H9 (cell line): ENCODE data around the gene PDPN. TPM values are rescaled to one million over a fixed set of nuclear protein-coding genes. Genes with fewer than 3 reads are reported as not detected.

ENCODE experiments used
- DNase-seq: peaks from one replicate; pipeline ENCODE4 v3.0.0-alpha.2; 2017
- H2AFZ ChIP-seq: one replicate; pipeline ENCODE4 v1.6.1; 2013; ENCODE audit warnings: mild to moderate bottlenecking, low read length, control low read depth, moderate library complexity
- H2AK5ac ChIP-seq: 2 replicates; pipeline ENCODE4 v1.6.1; 2013; ENCODE audit warnings: low read length, control low read depth, mixed read lengths; ENCODE audit not compliant: insufficient read length
- H2BK120ac ChIP-seq: one replicate; pipeline ENCODE4 v1.6.1; 2013; ENCODE audit warnings: low read depth, mild to moderate bottlenecking, low read length, control low read depth, inconsistent platforms; ENCODE audit not compliant: poor library complexity, severe bottlenecking
- H2BK12ac ChIP-seq: 2 replicates; pipeline ENCODE4 v1.6.1; 2013; ENCODE audit warnings: low read length, control low read depth, mixed read lengths, low read depth; ENCODE audit not compliant: insufficient read length
- H2BK15ac ChIP-seq: 2 replicates; pipeline ENCODE4 v1.6.1; 2013; ENCODE audit warnings: low read depth, low read length, control low read depth
- H2BK20ac ChIP-seq: one replicate; pipeline ENCODE4 v1.6.1; 2013; ENCODE audit warnings: low read depth, mild to moderate bottlenecking, low read length, control low read depth, inconsistent platforms; ENCODE audit not compliant: poor library complexity, severe bottlenecking
- H2BK5ac ChIP-seq: 2 replicates; pipeline ENCODE4 v1.6.1; 2013; ENCODE audit warnings: low read length, control low read depth, mixed read lengths; ENCODE audit not compliant: insufficient read length
- H3K14ac ChIP-seq: 2 replicates; pipeline ENCODE4 v1.6.1; 2013; ENCODE audit warnings: low read length, control low read depth; ENCODE audit not compliant: insufficient read depth
- H3K18ac ChIP-seq: 2 replicates; pipeline ENCODE4 v1.6.1; 2013; ENCODE audit warnings: low read depth, mild to moderate bottlenecking, mixed read lengths, low read length, control low read depth; ENCODE audit not compliant: insufficient read length
- H3K23ac ChIP-seq: 2 replicates; pipeline ENCODE4 v1.6.1; 2013; ENCODE audit warnings: low read length, control low read depth, mixed read lengths, low read depth; ENCODE audit not compliant: insufficient read length
- H3K23me2 ChIP-seq: 2 replicates; pipeline ENCODE4 v1.6.1; 2013; ENCODE audit warnings: low read depth, mild to moderate bottlenecking, mixed read lengths, low read length, control low read depth; ENCODE audit not compliant: insufficient read length, poor library complexity, severe bottlenecking
- H3K27ac ChIP-seq: 2 replicates; pipeline ENCODE4 v1.5.1; 2013; ENCODE audit warnings: low read length, control low read depth, mixed read lengths, low read depth; ENCODE audit not compliant: insufficient read length
- H3K27me3 ChIP-seq: 2 replicates; pipeline ENCODE4 v1.6.1; 2013; ENCODE audit warnings: low read length, control low read depth, inconsistent platforms; ENCODE audit not compliant: insufficient read depth
- H3K4ac ChIP-seq: 2 replicates; pipeline ENCODE4 v1.6.1; 2013; ENCODE audit warnings: low read depth, mild to moderate bottlenecking, control low read depth, inconsistent platforms, low read length, moderate library complexity
- H3K4me1 ChIP-seq: 2 replicates; pipeline ENCODE4 v1.6.1; 2013; ENCODE audit warnings: low read length, control low read depth, inconsistent platforms; ENCODE audit not compliant: insufficient read depth
- H3K4me2 ChIP-seq: 2 replicates; pipeline ENCODE4 v1.6.1; 2013; ENCODE audit warnings: low read length, control low read depth, mixed read lengths; ENCODE audit not compliant: insufficient read length, insufficient read depth
- H3K56ac ChIP-seq: 2 replicates; pipeline ENCODE4 v1.6.1; 2013; ENCODE audit warnings: low read depth, mild to moderate bottlenecking, mixed read lengths, low read length, control low read depth; ENCODE audit not compliant: insufficient read length
- H3K79me1 ChIP-seq: 2 replicates; pipeline ENCODE4 v1.6.1; 2013; ENCODE audit warnings: low read depth, mild to moderate bottlenecking, moderate library complexity, low read length, control low read depth, inconsistent platforms; ENCODE audit not compliant: insufficient read depth, poor library complexity, severe bottlenecking
- H3K79me2 ChIP-seq: 2 replicates; pipeline ENCODE4 v1.6.1; 2013; ENCODE audit warnings: low read length, control low read depth, inconsistent platforms; ENCODE audit not compliant: insufficient read depth
- H3K9ac ChIP-seq: 2 replicates; pipeline ENCODE4 v1.6.1; 2013; ENCODE audit warnings: low read length, control low read depth, mixed read lengths; ENCODE audit not compliant: insufficient read length; ENCODE audit errors: extremely low read depth
- H3K9me3 ChIP-seq: one replicate; pipeline ENCODE4 v1.6.1; 2013; ENCODE audit warnings: low read depth, low read length, inconsistent platforms; ENCODE audit not compliant: control insufficient read depth
- H3T11ph ChIP-seq: one replicate; pipeline ENCODE4 v1.6.1; 2013; ENCODE audit warnings: mild to moderate bottlenecking, low read length, control low read depth, inconsistent platforms
- H4K20me1 ChIP-seq: one replicate; pipeline ENCODE4 v1.6.1; 2013; ENCODE audit not compliant: control insufficient read depth, insufficient read length, insufficient read depth
- H4K5ac ChIP-seq: 2 replicates; pipeline ENCODE4 v1.6.1; 2013; ENCODE audit warnings: low read depth, mild to moderate bottlenecking, mixed read lengths, low read length, control low read depth; ENCODE audit not compliant: insufficient read length
- H4K8ac ChIP-seq: replicated peaks from 2 replicates; pipeline ENCODE4 v1.6.1; 2013; ENCODE audit warnings: low read length, control low read depth, mixed read lengths, low read depth; ENCODE audit not compliant: insufficient read length
- H4K91ac ChIP-seq: 2 replicates; pipeline ENCODE4 v1.6.1; 2013; ENCODE audit warnings: low read depth, mild to moderate bottlenecking, moderate library complexity, mixed read lengths, low read length, control low read depth; ENCODE audit not compliant: insufficient read length
- H3K27ac Mint-ChIP-seq, 3 experiments: 2 replicates in 2 of 3; 3 replicates in 1 of 3; pipeline ENCODE4 v1.8.0; 2020 to 2021; ENCODE audit warnings: mixed read lengths in 3 of 3, mild to moderate bottlenecking in 1 of 3, moderate library complexity in 1 of 3
- H3K27me3 Mint-ChIP-seq: 2 replicates; pipeline ENCODE4 v1.8.0; 2021; ENCODE audit warnings: low read depth, mild to moderate bottlenecking, moderate library complexity, mixed read lengths
- H3K36me3 Mint-ChIP-seq, 3 experiments: 2 replicates in 2 of 3; 3 replicates in 1 of 3; pipeline ENCODE4 v1.8.0; 2020 to 2021; ENCODE audit warnings: low read depth in 3 of 3, mixed read lengths in 3 of 3; ENCODE audit not compliant: insufficient read depth in 1 of 3
- H3K4me1 Mint-ChIP-seq, 2 experiments: 2 replicates each; pipeline ENCODE4 v1.8.0; 2020; ENCODE audit warnings: mixed read lengths in 2 of 2
- H3K4me3 Mint-ChIP-seq, 2 experiments: 2 replicates in 1 of 2; 3 replicates in 1 of 2; pipeline ENCODE4 v1.8.0; 2020 to 2021; ENCODE audit warnings: mild to moderate bottlenecking in 2 of 2, mixed read lengths in 2 of 2, moderate library complexity in 1 of 2
- H3K9me3 Mint-ChIP-seq, 2 experiments: 2 replicates in 1 of 2; 3 replicates in 1 of 2; pipeline ENCODE4 v1.8.0; 2020; ENCODE audit warnings: mild to moderate bottlenecking in 2 of 2, mixed read lengths in 2 of 2, moderate library complexity in 1 of 2
- WGBS: extraction: QIAGEN DNeasy Blood & Tissue Kit; methylation state at CpG from one replicate; pipeline ENCODE4 v1.1.7; 2013; ENCODE audit warnings: missing lambda C conversion rate, low lambda C conversion rate, mixed read lengths; ENCODE audit not compliant: insufficient read length; ENCODE audit errors: extremely low coverage; 5-methylcytosine and 5-hydroxymethylcytosine counted together
- total RNA-seq: library from RNA; stranded (reverse); gene quantifications from 2 replicates; pipeline ENCODE4 v1.2.1, GENCODE V29; 2021
- TF ChIP-seq, protein P1 (sequence below): fragments of 200-600 bp; sonication (generic); conservative IDR thresholded peaks from 3 replicates; pipeline ENCODE4 v1.8.0; 2021; ENCODE audit warnings: antibody characterized with exemption, mild to moderate bottlenecking

PDPN gene
- total RNA-seq, 1 experiment from 2014 or later = 205 TPM

DNA sequence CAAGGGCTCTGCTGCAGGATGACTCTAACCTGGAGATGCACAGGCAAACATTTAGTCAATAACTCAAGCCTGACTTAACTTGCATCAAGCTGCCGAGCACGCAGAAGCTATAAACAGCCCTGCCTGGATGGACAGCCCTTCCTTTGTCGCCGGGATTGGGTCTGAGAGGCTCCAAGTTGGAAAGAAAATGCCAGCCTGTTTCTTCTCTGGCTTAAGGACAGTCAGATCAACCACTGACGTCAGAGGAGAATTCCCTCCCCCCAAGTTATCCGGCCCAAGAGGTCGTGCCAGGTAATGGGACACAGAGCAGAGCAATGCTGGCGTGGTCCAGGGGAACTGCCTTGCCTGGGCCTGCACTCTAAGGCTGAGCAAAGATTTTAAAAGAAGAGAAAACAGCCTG lies 42.8 kb upstream of the PDPN start:
- TF ChIP-seq, protein P1, sequence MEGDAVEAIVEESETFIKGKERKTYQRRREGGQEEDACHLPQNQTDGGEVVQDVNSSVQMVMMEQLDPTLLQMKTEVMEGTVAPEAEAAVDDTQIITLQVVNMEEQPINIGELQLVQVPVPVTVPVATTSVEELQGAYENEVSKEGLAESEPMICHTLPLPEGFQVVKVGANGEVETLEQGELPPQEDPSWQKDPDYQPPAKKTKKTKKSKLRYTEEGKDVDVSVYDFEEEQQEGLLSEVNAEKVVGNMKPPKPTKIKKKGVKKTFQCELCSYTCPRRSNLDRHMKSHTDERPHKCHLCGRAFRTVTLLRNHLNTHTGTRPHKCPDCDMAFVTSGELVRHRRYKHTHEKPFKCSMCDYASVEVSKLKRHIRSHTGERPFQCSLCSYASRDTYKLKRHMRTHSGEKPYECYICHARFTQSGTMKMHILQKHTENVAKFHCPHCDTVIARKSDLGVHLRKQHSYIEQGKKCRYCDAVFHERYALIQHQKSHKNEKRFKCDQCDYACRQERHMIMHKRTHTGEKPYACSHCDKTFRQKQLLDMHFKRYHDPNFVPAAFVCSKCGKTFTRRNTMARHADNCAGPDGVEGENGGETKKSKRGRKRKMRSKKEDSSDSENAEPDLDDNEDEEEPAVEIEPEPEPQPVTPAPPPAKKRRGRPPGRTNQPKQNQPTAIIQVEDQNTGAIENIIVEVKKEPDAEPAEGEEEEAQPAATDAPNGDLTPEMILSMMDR = no peak
- Histone ChIP-seq H3K27me3 (no peaks in the 10 kb centered on the region), H4K20me1 (no peaks in the 10 kb centered on the region), H3K4me2 (no peak overlapping the region), H3K23ac (no peak overlapping the region), H3K27ac (no peak overlapping the region), H3K14ac (no peak overlapping the region), H3K9ac (no peak overlapping the region), H3K4ac (no peak overlapping the region), H3K4me1 (peaks cover 1% of the 10 kb centered on the region; the same call in 1 of the 2 replicates), H3K9me3 (no peaks in the 10 kb centered on the region), H2AK5ac (no peak overlapping the region), H2BK15ac (no peak overlapping the region), H3T11ph (no peak overlapping the region), H3K79me1 (no peaks in the 10 kb centered on the region), H2AFZ (no peak overlapping the region), H3K23me2 (no peaks in the 10 kb centered on the region), H2BK5ac (no peak overlapping the region), H2BK12ac (no peak overlapping the region), H4K5ac (no peak overlapping the region), H2BK20ac (no peak overlapping the region), H3K56ac (no peak overlapping the region), H4K91ac (no peak overlapping the region), H3K79me2 (no peaks in the 10 kb centered on the region), H4K8ac (no peak overlapping the region), H2BK120ac (no peak overlapping the region), H3K18ac (no peak overlapping the region)
- Mint-ChIP-seq H3K4me3 (no peak overlapping the region), H3K27me3 (peaks cover 1% of the 10 kb centered on the region), H3K9me3 (no peaks in the 10 kb centered on the region), H3K27ac (no peak overlapping the region), H3K4me1 (peaks cover 7 to 14% of the 10 kb centered on the region in 2 experiments), H3K36me3 (no peaks in the 10 kb centered on the region)
- no CpG with 5 or more reads among the region's 8 CpGs for WGBS
- no peak for DNase-seq
